DMS79 (cell line): ENCODE data around the gene ATP5PD.
"Not testable (repeated sequence)": the region's sequence is repeated elsewhere in the genome, so short reads cannot be mapped to it uniquely, and the experiment has no call there.

Source experiments
- DNase-seq: peaks from one replicate; lab custom pipeline; 2025; lab: John Stamatoyannopoulos, UW

Gene ATP5PD

DNA sequence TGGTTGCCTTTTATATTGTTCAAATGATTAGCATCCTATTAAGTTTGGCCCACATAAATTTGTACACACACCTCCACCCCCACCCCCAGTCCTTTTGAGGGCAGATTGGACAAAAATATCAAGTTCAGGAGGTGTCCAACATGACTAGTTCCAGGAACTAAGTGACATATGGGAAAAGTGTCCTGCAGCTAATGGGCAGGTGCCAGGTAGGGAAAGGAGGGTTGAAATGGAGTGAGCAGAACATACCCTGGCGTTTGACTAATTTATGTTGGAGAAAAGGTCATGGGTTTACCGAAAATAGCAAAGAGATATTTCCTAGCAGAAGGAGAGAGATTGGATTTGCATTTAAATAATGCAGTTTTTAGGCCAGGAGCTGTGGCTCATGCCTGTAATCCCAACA, 5.2 kb upstream of the ATP5PD start:
- DNase-seq, result no peak

DNA sequence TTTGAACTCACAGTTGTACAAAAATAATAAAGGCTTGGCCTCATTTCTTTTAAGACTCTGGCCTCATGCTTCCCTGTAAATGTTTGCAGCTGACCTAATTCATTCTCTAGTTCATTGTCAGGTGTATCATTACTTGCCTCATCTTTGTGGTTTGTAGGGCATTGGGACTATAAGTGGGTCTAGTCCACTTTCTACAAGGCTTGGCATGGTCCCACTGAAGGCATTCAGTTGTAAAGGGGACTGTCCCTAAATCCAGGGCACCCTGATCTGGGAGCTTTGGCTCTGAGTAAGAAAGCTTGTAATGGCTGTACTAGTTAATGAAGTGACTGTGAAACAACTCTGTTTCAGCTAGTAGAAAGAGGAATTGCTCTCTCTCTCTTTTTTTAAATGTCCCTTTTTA, 2.9 kb upstream of the ATP5PD start:
- no peak for DNase-seq

DNA sequence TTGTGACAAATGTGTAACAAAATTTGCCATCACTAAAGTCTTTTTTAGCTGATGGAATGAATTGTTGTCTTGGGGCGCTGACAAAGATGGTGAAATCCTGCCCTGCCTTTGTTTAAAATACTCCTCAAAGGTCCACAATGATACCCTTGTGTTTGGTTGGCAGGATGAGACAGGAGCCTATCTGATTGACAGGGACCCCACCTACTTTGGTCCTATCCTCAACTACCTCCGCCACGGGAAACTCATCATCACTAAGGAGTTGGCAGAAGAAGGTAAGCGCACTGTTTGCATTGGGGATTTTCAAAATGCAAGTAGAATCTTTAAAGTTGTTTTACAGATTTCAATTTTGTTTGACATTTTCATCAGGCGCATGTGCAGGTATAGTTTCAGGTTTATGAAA, 2.3 kb upstream of the ATP5PD start:
- no peak for DNase-seq

DNA sequence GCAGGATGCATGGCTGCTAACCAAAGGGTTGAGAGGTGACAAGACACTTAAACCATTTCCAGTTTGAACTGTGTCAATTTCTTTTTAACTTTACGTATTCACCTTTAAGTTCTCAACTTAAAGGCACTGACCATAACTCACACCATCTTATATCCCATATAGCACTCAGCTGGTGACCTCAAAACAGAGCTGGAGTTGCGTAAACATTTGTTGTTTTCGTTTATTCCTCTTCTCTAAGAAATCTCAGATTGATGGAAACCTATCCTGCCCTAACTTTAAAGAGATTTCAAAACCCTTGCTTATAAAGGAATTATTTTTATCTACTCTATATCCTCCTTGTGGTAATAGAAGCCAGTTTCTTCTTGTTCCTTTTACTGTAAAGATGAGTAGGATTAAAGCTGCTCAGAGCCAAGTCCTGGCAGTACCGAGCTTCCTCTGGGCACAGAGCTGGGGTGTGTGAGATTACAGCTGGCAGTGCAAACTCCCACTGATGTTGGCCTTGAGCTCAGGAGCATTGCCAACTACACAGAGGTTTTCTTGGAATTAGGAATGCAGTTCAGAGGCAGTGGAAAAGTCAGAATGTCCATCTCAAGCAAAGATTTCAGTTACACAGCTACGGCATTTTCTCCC, 1.6 kb upstream of the ATP5PD start:
- no peak for DNase-seq

DNA sequence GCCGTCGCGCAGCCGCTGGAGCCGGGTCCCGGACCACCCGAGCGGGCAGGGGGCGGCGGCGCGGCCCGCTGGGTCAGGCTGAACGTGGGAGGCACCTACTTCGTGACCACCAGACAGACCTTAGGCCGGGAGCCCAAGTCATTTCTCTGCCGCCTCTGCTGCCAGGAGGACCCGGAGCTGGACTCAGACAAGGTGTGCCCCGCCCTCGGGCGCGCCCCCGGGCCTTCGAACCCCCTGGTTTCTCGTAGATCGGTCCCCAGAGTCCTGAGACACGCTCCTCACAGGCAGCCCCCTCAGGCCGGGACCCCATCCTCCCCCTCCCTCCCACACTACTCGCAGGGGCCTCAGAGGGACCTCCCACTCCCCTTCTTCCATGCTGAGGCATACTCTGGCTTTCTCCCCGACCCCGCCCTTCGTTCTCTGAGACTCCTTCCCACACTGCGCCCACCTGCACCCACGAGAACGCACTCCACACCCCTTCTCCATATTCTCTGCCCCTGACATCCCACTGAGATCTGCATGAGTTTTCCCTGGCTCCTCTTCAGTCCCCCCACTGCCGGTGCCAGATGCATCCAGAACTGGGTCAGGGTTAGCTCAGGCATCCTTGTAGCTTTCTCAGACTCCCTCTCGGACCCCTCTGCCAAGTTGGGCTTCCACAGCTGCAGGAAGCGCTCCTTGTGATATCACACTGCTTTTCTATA, 779 bp upstream of the ATP5PD start:
- no peak for DNase-seq

DNA sequence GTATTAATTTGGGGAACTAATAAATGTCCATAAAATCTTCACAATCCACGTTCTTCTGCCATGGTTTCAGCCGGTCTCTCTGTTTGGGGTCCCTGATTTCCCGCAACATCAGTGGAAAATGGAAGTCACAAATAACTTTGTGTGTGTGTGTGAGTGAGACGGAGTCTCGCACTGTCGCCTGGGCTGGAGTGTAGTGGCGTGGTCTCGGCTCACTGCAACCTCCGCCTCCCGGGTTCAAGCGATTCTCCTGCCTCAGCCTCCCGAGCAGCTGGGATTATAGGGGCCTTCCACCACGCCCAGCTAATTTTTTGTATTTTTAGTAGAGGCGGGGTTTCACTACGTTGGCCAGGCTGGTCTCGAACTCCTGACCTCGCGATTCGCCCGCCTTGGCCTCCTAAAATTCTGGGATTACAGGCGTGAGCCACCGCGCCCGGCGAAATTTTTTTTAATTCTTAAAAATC, 793 bp downstream of the ATP5PD start:
- DNase-seq, result not testable (repeated sequence)

DNA sequence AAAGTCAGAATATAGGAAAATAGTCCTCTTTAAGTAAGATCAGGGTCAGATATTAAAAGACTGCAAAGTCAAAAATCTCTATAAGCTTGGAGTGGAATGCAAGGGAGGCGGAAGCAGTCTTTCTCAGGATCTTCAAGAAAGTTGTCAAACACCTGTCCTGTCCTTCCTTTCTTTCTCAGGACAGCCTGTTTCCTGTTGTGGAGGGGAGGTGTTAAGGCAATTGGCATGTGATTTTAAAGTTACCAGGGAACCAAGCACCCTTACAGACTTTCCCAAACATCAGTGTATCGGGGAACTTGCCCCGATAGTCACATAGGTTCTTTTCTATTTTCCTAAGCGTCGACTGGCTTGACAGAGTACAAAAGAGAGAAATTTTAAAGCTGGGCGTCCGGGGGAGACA, 2.1 kb downstream of the ATP5PD start:
- DNase-seq, result no peak

DNA sequence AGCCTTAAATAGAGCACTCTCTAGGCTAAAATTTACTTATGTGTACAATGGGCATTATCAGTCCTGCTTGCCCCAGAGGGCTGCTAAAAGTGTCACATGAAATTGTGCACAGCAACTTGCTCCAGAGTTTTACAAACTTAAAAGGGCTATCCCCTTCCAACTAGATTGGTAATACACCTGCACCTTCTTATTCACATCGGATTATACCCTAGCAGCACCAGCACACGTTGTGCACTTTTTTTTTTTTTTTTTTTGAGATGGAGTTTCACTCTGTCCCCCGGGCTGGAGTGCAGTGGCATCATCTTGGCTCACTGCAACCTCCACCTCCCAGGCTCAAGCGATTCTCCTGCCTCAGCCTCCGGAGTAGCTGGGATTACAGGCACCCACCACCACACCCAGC, 3.0 kb downstream of the ATP5PD start:
- DNase-seq, result not testable (repeated sequence)

DNA sequence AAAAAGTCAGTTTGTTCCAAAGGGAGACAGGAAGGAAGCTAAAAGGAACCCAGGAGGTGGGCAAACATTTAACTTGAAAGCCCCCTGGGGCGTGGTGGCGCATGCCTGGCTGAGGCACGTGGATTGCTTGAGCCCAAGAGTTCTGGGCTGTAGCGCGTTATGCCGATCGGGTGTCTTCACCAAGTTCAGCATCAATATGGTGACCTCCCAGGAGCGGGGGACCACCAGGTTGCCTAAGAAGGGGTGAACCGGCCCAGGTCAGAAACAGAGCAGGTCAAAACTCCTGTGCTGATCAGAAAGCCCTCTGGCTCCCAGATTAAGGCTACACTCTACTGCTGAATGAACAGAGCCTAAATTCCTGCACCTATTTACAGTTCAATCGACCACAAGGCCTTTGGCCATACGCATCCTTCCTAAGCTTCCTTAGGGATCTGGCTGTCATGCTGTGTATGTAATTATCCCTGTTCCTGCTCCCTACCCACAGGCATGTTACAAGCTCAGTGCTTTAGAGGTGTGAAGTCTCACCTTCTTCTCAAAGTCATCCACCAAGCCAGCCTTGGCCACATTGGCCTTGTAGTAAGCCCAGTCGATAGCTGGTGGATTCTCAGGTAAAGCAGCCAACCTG, 5.0 kb downstream of the ATP5PD start:
- DNase-seq, result no peak

DNA sequence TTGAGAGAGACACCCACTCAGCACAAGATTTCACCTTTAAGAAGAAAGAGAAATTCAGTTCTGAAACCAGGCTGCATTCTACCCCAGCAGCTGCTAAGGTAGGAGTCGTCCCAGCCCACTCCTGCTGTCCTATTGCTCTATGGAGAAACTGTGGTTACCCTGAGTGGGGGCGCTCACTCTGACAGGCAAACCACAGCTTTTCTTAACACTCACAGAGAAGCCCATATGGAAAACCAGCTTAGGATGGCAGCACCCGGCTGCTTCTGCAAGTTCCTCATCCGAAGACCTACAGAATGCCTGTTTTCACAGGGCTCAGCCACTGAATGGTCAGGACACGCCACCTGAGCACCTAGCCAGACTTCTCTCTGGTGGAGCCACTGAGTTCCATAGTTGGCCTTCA, 7.5 kb downstream of the ATP5PD start:
- no peak for DNase-seq

DNA sequence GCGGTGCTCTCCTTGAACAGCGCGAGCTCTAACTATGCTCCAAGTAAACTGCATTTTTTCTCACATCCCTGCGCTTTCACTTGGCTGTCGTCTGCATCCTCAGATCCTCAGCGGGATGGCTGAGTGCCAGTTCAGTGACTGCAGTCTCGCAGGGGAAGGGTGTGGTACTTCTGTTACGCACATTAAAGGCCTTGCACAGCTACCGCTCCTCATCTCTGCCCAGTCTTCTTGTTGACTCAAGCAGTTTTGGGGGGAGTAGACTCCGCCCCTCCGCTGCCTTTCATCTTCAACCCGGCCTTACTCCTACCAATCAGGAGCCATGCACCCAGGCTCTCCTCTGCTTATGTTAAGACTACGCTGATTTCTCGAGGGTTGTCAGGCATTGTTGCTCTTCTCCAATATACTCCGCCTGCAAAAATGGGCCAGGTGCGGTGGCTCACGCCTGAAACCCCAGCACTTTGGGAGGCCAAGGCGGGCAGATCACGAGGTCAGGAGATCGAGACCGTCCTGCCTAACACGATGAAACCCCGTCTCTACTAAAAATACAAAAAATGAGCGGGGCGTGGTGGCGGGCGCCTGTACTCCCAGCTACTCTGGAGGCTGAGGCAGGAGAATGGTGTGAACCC, 10.0 kb downstream of the ATP5PD start:
- DNase-seq, result peak; percentile 34

DNA sequence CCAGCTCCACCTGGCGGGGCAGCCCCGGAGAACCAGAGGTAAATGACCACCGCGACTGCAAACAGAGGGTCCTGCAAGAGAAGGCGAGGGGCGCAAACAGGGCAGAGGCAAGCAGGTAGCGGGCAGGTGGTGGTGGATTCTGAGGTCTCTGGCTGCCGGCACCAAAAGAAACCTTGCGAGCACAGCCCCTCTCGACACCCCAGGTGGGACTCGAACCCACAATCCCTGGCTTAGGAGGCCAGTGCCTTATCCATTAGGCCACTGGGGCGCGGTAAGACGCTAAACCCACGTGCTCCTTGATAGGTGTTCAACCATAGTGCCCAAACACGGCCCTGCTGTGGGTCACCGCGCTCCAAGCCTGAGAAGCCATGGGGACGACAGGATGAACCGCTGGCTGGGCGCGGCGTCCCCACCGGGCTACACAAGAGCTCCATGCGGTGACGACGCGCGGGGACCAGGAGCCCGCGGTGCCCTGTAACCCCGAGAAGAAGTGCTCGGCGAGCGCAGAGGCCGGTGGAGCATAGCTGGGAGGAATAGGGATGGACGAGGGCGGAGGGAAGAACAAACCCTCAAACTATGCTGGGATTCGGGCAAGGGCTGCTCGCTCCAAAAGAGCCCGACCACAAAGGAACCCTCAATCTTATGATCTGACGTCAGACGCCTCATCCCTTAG, 12.4 kb downstream of the ATP5PD start:
- DNase-seq, result peak; percentile 39

DNA sequence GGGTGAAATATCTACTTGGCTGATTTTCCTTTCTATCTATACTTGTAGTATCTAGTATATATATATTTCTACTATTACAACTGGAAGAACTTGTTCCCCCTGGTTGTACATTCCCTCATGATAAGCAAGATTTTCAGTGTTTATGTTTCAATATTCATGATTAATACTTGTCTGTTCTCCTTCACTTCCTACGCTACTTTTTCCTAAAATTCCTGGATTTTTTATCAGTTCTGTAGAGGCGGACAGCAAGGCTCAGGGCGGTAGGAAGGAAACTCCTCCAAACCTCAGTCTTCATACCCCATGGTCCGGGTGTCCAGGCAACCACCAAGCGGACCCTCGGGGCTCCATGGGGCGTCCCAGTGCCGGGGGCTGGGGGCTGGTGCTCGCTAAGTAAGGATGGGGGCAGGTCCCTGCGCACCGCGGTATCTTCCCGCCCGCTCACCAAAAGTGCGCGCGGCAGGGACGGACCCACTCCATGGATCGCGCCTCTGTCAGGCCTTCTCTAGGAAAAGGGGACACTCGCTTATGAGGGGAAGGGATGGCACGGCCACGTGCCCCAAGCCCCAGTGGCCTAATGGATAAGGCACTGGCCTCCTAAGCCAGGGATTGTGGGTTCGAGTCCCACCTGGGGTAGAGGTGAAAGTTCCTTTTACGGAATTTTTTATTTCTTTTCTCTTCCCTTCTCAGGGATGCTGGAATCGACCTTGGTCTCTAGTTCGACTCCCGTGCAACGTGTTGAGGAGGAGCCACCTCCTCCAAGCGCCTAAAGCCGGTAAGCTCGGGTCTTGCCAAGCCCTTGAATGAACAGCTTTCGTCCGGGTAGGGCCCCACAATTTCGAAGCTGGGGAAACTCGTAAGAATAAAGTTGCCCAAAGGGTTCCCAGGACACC, 13.2 kb downstream of the ATP5PD start:
- peak; percentile 40 for DNase-seq

DNA sequence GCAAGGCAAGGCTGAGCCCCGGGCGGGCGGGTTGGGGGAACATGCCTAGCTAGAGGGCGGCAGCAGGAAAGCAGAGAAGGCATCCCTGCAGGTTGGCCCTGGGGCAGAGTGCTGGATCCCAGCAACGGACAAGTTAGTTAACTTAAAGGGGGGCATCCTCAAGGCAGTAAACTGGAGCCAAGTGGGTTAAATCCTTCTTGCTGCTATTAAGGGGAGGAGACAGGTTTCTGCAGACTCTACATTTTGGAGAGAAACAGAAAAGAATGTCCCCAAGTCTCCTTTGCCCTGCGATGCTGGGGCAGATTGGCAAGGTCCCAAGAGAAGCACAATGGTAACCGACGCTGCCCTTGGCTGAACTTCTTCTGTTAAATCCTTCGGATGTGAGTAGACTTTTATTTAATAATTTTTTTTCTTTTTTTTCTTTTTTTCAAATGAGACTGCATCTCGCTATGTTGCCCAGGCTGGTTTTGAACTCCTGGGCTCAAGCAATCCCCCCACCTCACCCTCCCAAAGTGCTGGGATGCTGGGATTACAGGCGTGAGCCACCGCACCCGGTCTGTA, 14.0 kb downstream of the ATP5PD start:
- no peak for DNase-seq

DNA sequence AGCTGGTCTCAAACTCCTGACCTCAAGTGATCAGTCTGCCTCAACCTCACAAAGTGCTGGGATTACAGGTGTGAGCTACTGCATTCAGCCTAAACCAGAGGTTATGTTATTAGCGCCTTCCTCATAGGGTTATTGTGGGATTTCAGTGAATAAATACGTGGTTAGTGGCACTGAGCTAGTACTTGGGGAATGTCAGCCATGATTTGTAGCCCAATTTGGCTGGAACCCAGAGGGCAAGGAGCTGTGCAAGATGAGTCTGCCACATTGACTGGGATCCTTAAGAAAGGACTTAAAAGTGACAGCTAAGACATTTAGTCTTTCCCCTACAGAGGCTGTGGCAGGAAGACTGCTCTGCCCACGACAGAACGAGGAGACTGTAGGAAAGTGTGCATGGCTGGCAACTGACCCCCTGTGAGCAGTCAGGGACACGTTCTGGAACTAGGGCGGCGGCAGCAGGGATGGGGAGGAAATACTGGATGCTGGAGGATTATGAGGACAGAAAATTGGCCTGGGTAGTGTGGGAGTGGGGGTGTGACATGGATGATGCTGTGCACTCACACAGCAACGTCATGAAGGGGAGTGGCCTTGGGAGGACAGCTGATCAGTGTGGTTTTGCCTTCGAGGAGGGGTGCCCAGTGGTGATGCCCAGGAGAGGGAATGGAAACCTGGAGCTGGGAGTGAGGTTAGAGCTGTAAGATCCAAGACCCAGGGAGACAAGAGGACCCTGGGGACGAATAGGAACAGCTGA, 14.6 kb downstream of the ATP5PD start:
- DNase-seq, result peak; percentile 9

DNA sequence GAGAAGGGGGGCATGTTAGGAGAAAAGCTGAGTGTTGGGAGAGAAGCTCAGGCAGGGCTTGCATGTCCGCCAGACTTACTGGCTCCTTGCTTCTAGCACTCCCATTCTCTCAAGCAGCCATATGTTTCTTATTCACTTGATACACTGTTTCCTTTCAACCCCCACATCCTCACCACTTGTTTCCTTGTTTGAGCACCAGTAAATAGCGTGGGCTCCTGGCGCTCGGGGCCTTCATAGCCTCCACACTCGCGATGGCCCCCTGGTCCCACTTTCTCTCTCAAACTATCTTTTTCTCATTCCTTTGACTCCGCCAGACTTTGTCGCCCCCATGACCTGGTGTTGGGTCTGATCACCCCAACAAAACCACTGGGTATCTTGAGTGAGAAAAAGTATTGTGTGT, 16.6 kb downstream of the ATP5PD start:
- no peak for DNase-seq

DNA sequence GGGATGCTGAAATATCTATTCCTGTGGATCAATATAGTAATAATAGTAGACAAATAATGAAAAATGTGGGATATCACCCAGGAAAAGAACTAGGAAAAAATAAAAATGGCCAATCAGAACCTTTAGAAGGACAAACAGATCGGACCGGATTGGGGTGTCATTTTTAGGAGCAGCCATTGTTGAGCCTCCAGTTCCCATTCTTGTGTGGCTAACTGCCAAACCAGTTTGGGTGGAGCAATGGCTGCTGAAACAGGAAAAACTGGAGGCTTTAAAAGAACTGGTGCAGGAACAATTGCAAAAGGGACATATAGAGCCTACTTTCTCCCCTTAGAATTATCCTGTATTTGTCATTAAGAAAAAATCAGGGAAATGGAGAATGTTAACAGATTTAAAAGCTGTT, 20.1 kb downstream of the ATP5PD start:
- DNase-seq, result not testable (repeated sequence)

DNA sequence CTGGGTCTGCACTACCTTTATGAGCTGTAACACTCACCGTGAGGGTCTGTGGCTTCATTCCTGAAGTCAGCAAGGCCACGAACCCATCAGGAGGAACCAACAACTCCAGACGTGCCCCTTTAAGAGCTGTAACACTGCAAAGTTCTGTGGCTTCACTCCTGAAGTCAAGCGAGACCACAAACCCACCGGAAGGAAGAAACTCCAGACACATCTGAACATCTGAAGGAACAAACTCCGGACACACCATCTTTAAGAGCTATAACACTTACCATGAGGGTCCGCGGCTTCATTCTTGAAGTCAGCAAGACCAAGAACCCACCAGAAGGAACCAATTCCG, 21.4 kb downstream of the ATP5PD start:
- DNase-seq, result not testable (repeated sequence)

DNA sequence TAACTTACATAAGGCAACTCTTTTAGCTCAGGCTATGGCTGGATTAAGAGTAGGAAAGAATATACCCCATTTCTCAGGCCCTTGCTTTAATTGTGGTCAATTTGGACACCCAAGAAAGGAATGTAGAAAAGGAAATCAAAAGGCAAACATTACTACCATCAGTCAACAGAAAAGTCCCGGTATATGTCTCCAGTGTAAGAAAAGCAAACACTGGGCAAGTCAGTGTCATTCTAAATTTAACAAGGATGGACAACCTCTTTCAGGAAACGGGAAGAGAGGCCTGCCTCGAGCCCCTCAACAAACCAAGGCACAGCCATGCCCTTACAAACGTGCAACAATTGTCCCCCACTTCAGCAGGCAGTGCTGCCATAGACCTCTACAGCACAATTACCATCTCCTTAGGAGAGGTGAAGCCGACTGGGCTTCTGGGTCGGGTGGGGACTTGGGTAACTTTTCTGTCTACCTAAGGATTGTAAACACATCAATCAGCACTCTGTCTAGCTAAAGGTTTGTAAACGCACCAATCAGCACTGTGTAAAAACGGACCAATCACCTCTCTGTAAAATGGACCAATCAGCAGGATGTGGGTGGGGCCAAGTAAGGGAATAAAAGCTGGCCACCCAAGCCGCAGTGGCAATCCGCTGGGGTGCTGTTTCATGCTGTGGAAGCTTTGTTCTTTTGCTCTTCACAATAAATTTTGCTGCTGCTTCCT, 21.9 kb downstream of the ATP5PD start:
- no peak for DNase-seq
